DOHH2 (cell line): ENCODE results near the gene NRGN.

Experiments used
- H3F3A ChIP-seq: fragments of 200-600 bp; sonication (generic), shearing (Covaris generic); 2 replicates; pipeline ENCODE4 v1.6.0; 2016; ENCODE audit warnings: antibody characterized with exemption, mild to moderate bottlenecking; ENCODE audit not compliant: control insufficient read depth, insufficient read depth
- H3K27ac ChIP-seq: fragments of 200-600 bp; sonication (generic); 2 replicates; pipeline ENCODE4 v1.5.1; 2014; ENCODE audit warnings: low read depth, mild to moderate bottlenecking, low read length, moderate library complexity
- H3K27me3 ChIP-seq: fragments of 200-600 bp; sonication (generic); 2 replicates; pipeline ENCODE4 v1.6.1; 2014; ENCODE audit warnings: mild to moderate bottlenecking, low read length, mixed read lengths; ENCODE audit not compliant: control insufficient read depth
- H3K36me3 ChIP-seq: fragments of 200-600 bp; sonication (generic); 2 replicates; pipeline ENCODE4 v1.6.1; 2014; ENCODE audit warnings: mild to moderate bottlenecking, low read length, moderate library complexity, mixed read lengths; ENCODE audit not compliant: control insufficient read depth
- H3K4me1 ChIP-seq: fragments of 200-600 bp; sonication (generic); 2 replicates; pipeline ENCODE4 v1.6.1; 2014; ENCODE audit warnings: mild to moderate bottlenecking, low read length, mixed read lengths; ENCODE audit not compliant: control insufficient read depth
- H3K4me2 ChIP-seq: fragments of 200-600 bp; sonication (generic); 2 replicates; pipeline ENCODE4 v1.6.0; 2014; ENCODE audit warnings: mild to moderate bottlenecking, low read length, moderate library complexity
- H3K4me3 ChIP-seq: fragments of 200-600 bp; sonication (generic); 2 replicates; pipeline ENCODE4 v1.5.1; 2014; ENCODE audit warnings: mild to moderate bottlenecking, low read length, mixed read lengths
- H3K79me2 ChIP-seq: fragments of 200-600 bp; sonication (generic); 2 replicates; pipeline ENCODE4 v1.6.1; 2014; ENCODE audit warnings: mild to moderate bottlenecking, low read length, mixed read lengths; ENCODE audit not compliant: control insufficient read depth
- H3K9me2 ChIP-seq: fragments of 200-600 bp; sonication (generic); replicated peaks from 2 replicates; pipeline ENCODE4 v1.6.1; 2014; ENCODE audit warnings: mild to moderate bottlenecking, low read length, mixed read lengths; ENCODE audit not compliant: control insufficient read depth
- H3K9me3 ChIP-seq: fragments of 200-600 bp; sonication (generic); 2 replicates; pipeline ENCODE4 v1.6.1; 2014; ENCODE audit warnings: antibody characterized with exemption, low read length, mixed read lengths; ENCODE audit not compliant: control insufficient read depth, insufficient read depth
- H4K20me1 ChIP-seq: fragments of 200-600 bp; sonication (generic); 2 replicates; pipeline ENCODE4 v1.6.0; 2014; ENCODE audit warnings: low read depth, mild to moderate bottlenecking, antibody characterized with exemption, low read length, moderate library complexity; ENCODE audit not compliant: control insufficient read depth, insufficient read depth
- CTCF ChIP-seq: fragments of 200-600 bp; sonication (generic); IDR thresholded peaks from one replicate; pipeline ENCODE4 v1.5.1; 2014; ENCODE audit warnings: antibody characterized with exemption, mild to moderate bottlenecking, low read depth, low read length; ENCODE audit not compliant: poor library complexity, severe bottlenecking
- EZH2phosphoT487 ChIP-seq: fragments of 200-600 bp; sonication (generic); IDR thresholded peaks from 2 replicates; pipeline ENCODE4 v1.6.1; 2017; ENCODE audit warnings: borderline replicate concordance, mild to moderate bottlenecking, antibody characterized with exemption, low read length, moderate library complexity, mixed read lengths

The NRGN gene

GRCh38 chr11:124761301-124762104, 21.8 kb downstream of the NRGN start:
- H3K79me2 ChIP-seq = no peaks in the 10 kb centered on the region
- H3K9me2 ChIP-seq = no peaks in the 10 kb centered on the region
- no peaks in the 10 kb centered on the region for H3F3A ChIP-seq
- H3K36me3 ChIP-seq = no peaks in the 10 kb centered on the region
- H3K4me1 ChIP-seq = peaks cover 49% of the 10 kb centered on the region
- H3K4me2 ChIP-seq = peak overlapping the region; percentile 83
- no peak overlapping the region for H3K27ac ChIP-seq
- peaks cover 42% of the 10 kb centered on the region for H3K27me3 ChIP-seq
- TF ChIP-seq CTCF (no peak), EZH2phosphoT487 (no peak)
- H4K20me1 ChIP-seq = no peaks in the 10 kb centered on the region
- no peaks in the 10 kb centered on the region for H3K9me3 ChIP-seq
- peak overlapping the region; percentile 77 for H3K4me3 ChIP-seq

DNA sequence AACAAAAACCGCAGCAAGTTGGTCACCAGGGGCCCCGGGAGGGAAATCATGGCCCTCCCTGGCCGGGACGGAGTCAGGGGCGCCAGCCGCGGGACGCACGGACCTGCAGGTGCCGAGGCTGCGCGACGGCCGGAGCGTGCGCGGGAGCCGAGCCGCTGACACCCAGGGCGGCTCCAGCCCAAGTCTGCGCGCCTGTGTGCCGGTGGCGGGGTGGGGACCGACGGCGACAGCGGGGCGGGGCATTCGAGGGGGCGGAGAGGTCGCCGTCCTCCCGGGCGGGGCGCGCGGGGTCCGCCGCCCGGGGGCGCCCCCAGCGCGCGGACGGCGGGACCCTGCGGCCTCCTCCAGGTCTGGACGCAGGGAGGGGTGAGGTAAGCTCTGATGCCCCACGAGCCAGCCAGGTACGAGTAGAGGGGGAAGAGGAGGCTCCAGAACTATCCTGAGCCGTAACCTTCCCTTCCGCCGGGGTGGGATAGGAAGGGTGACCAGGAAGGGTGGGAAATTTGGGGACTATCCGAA, 22.4 kb downstream of the NRGN start, which contains the start of gene ESAM:
Gene ESAM (minus strand): TSS at position 186 of the 519 bp plus-strand sequence. CDS start 136 bp downstream, at position 50.
- H3K27me3 ChIP-seq = peaks cover 42% of the 10 kb centered on the region
- H3K36me3 ChIP-seq = peaks cover 5% of the 10 kb centered on the region
- no peaks in the 10 kb centered on the region for H3K9me3 ChIP-seq
- H4K20me1 ChIP-seq = no peaks in the 10 kb centered on the region
- H3K4me3 ChIP-seq = peak within 1 kb of the TSS; percentile 77
- H3K27ac ChIP-seq = no peak within 1 kb of the TSS
- H3K79me2 ChIP-seq = no peaks in the 10 kb centered on the region
- H3F3A ChIP-seq = no peaks in the 10 kb centered on the region
- no peaks in the 10 kb centered on the region for H3K9me2 ChIP-seq
- no peak for TF ChIP-seq CTCF
- TF ChIP-seq EZH2phosphoT487 = no peak
- H3K4me1 ChIP-seq = peaks cover 49% of the 10 kb centered on the region
- peak within 1 kb of the TSS; percentile 83 for H3K4me2 ChIP-seq

DNA sequence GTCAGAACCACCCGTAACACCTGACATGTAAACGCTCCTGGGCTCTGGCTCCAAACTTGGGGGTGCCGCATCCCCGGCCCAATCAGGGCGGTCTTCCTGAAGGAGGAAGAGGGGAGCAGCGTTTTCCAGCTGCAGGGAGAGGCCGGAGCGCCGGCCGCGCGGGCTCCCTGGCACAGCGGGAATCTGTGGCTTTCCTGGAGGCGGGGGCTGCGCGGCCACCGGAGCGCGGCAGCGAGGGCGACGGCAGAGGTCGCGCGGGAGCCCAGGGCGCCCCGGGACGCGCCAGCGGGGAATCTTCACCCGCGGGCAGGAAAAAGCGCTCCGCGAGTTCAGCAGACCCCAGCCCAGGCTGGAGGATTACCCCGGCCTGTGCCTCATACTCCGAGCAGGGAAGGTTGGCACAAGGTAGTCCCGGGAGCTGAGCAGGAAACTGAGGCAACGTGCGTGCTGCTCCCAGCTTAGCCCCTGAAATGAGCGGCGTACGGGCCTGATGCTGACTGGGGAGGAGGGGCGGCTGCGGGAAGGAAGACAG, 22.9 kb downstream of the NRGN start:
- H4K20me1 ChIP-seq = no peaks in the 10 kb centered on the region
- peaks cover 39% of the 10 kb centered on the region for H3K27me3 ChIP-seq
- H3K79me2 ChIP-seq = no peaks in the 10 kb centered on the region
- H3K9me2 ChIP-seq = no peaks in the 10 kb centered on the region
- no peaks in the 10 kb centered on the region for H3F3A ChIP-seq
- peaks cover 10% of the 10 kb centered on the region for H3K36me3 ChIP-seq
- H3K4me3 ChIP-seq = peak overlapping the region; percentile 77
- H3K27ac ChIP-seq = no peak overlapping the region
- peaks cover 49% of the 10 kb centered on the region for H3K4me1 ChIP-seq
- no peaks in the 10 kb centered on the region for H3K9me3 ChIP-seq
- TF ChIP-seq CTCF = no peak
- no peak for TF ChIP-seq EZH2phosphoT487
- H3K4me2 ChIP-seq = peak overlapping the region; percentile 83
